ELF-1 (cell line): ENCODE data around the gene IRS2.

Experiments
- DNase-seq: peaks from one replicate; pipeline ENCODE4 v3.0.0-alpha.2; 2016; ENCODE audit warnings: low read depth, low spot score

Gene IRS2

GRCh38 chr13:109758937-109759480 is 27.4 kb downstream of the IRS2 start:
- DNase-seq, result no peak

DNA sequence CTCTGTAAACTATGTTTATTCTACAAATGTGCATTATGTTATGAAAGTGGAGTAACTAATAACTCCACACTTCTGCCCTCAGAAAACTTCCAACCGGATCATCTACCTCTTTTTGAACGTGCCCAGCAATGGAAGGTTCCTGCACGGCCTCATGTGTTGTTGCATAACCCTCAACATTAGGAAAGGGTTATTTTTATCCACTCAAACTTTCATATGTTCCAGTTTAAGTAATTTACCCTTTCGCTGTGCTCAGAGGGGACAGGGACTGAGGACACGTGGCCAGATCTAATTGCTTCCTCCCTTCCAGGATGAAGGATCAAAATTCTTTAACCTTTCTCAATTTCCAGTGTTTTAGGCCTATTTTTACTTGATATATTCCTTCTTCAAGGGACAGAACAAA is 29.6 kb downstream of the IRS2 start:
- DNase-seq, result no peak

- DNase-seq, result no peak
These were observed 30.4 kb downstream of the IRS2 start for GRCh38 chr13:109755997-109756396.

DNA sequence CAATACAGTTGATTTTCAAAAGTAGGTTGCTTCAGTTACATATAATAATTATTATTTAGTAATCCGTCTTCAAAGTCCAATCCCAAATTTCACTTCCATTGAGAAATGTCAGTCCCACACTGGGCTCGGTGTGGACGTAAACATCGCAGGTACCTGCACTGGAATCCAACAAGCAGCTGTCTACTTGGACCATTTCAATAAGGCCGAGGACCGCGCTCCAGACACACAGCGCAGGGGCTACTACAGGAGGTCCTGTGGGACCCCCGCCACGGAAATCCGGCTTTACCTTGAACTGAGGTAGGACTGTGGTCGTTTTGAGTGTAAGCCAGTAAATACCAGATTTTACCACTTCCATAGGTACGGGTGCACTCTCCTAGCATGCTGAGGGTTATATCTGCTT is 30.8 kb downstream of the IRS2 start:
- DNase-seq, result no peak

DNA sequence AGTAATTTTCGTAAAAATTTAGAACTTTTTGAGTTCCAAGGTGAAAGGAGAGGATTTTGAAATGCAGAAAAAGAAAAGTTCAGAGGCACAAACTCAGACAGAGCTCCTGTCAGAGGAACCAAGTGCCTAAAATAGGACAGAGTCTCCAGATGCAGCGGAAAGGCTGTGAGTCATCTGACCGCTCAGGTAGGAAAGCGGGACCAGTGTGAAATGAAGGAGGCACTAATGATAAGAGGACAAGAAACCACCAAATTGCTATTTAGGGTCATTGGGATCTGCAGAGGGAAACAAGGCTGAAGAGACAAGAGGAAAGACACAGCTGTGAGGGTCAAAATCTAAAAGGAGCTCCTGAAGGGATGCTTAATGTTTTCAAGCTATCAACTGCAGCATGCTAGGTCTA is 34.9 kb downstream of the IRS2 start:
- DNase-seq, result no peak

GRCh38 chr13:109750221-109750775 is 36.1 kb downstream of the IRS2 start:
- no peak for DNase-seq

GRCh38 chr13:109749365-109749764 is 37.0 kb downstream of the IRS2 start:
- no peak for DNase-seq

GRCh38 chr13:109748677-109749076 is 37.7 kb downstream of the IRS2 start:
- no peak for DNase-seq

GRCh38 chr13:109747524-109747923 is 38.9 kb downstream of the IRS2 start:
- no peak for DNase-seq

DNA sequence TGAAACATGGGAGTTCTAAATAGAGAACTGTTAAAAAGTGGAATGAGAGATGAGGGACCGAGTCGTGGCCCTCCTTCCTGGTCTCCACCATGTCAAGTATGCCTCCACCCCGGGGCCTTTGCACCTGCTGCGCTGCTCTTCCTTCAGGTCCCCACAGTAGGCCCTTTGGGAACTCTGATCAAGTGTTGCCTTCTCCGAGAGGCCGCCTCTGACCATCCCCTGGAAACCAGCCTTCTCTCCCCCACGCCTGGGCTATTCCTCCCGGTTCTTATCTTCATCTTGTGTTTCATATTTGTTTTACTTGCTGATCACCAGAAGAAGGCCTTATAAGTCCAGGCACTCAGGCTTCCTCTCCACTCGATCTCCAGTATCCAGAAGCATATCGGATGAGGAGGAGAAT is 40.0 kb downstream of the IRS2 start:
- DNase-seq, result no peak

DNA sequence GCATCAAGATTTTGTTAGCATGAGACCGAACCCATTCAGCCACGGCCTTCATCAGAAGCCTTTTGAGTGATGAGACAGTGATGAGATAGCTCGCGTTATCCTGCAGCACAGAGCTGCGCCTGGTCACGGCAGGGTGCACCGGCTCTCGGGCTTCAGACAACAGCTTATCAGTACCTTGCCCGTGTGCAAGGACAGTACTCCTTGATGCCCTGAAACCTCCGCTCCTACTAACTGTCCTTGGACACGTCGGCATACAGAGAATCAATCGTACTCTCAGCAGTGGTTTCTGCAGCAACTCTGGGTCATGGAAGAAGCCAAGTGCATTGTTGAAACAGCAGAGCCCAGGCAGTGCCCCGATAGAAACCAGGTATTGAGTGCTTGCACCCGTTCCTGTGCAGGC is 40.7 kb downstream of the IRS2 start:
- no peak for DNase-seq

DNA sequence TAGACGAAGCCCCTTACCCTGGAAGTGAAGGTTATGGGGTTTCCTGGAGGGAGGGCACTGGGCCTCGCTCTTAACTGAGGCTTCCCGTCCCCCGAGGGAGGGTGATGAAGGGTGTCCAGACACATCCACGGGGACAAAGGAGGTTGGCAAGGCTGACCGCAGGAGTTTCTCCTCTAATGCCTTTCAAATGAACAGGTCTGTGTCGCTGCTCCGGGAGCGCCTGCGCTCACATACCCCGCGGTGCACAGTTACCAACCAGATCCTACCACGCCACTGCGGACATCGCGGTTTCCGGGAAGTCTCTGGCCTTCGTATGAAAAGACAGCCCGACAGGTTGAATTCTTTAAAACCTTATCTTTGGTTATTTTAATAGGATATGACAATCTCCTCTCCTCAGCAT is 41.3 kb downstream of the IRS2 start:
- DNase-seq, result no peak

GRCh38 chr13:109744512-109745051 is 41.8 kb downstream of the IRS2 start:
- DNase-seq, result no peak

DNA sequence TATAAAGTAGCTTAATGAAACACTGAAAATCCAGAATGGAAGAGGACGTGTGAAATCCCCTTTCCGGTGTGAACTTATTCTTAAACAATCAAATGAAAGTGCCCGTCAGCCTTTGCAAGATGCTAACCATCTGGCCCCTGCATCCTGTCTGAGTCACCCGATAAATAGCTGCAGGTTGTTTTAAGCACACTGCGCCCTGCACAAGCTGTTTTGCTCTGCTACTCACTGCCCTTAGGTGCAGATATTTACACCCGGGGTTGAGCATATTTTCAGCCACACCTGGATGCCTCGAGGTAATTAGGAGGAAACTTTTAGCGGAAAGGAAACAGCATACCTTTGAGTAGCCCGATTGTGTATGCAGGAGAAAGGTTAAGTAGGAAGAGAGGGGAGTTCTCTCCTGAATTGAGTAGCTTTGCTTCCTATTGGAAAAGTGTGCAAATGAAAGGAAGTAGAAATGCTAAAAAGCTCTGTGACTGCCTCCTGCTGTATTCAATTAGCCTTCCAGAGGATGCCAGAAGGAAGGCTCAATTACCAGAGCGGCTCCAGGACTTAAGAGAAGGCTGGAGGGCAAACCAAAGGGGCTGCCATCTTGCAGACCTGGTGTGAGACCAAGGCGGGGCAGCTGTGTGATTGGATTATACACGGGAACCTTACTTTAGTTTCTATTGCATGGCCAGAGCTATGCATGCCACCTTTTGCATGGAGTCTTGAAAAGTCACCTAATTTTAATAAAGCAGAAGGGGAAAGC is 42.5 kb downstream of the IRS2 start:
- DNase-seq, result peak; percentile 72

- no peak for DNase-seq
These were observed 44.4 kb downstream of the IRS2 start for GRCh38 chr13:109741966-109742365.

DNA sequence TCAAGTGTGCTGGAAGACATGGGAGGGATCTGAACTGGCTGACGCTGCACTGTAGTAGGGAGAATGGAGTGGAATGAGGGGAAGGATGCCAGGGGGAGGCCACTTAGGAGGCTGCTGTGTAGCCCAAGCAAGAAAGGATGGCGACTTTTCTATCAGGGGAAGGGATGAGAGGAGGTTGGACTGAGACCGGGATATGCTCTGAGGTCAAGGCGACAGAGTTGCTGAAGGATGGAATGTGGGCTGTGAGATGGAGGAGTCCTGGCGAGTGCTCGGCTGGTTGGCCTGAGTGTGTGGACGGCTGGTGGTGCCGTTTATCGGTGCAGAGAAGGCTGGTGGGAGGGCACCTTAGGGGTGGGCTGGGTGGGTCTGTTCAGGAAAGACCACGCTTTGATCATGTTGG is 45.7 kb downstream of the IRS2 start:
- no peak for DNase-seq

DNA sequence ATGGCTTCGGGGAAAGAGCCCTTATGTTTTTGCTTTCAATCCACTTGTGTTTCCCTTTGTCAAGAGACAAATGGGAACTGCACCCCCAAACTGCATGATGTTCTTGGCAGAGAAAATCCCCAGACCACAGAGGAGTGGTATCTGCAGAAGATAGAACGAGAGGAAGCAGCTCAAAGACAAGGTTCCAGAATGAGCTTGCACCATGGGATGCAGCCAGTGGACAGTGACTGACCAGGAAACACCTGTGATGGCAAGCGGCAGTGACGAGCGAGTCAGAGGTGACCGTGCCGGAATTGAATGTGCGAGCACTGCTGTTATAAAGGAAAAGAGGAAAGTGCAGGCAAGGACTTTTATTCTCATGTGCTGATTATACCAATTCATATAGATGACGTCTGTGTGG is 46.3 kb downstream of the IRS2 start:
- no peak for DNase-seq

DNA sequence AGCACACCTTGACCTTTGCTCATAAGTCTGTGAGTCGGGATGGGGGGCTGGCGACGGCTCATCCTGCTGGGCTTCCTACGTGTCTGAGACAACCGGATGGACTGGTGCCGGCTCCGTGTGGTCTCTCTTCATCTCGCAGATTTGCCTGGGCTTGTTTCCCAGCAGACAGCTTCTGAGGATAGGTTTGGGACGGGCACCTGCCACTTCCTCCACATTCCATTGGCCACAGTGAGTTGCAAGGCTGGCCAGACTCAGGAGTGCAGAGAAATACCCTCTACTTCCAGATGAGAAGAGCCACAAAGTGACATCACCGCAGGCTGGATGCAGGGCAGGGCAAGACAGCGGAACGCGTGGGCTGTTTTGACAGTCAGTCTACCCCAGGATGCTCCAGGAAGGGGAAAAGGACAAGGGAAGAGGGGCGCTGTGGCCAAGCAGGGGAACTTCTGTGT is 48.1 kb downstream of the IRS2 start:
- no peak for DNase-seq

DNA sequence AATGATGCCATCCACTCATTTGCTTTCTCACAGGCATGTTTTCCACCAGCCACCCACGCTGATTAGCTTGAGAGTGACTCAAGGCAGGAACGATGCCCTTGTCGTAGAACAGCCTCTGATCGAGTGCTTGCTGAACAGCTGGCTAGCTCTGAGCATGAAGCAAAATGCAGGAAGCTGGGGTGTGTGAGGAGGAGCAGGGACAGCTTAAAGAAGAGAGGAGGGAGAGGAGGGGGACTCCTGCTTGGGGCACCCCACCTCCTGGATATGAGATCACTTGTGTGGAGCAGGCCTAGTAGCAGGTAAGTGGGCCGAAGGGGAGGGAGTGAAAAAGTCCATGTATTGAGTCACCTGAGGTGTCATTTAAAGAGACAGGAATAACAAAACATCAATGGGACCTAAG is 48.8 kb downstream of the IRS2 start:
- no peak for DNase-seq

DNA sequence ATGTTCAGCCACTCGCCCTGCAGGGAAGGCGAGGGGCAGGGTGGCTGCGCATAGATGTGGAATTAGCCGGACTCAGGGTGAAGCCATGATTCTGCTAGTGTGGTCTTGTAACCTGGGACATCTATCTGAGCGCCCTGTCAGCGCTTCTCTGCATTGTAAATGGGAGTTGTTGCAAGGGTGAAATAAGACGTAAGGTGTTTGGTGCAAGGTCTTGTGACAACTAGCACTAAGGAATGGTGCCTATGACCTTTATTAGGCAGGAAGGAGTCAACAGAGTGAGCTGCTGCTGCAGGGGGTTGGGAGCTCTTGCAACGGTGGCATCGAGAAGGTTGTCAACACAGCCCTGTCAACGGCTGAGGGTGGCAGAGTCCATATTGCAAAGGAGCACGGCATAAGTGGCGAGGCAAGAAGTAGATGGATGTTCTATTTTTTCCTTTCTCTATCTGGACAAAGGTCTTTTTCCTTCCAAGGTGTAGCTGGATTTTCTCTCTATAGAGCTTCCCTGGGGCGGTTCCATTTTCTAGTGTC is 49.3 kb downstream of the IRS2 start:
- DNase-seq, result no peak

DNA sequence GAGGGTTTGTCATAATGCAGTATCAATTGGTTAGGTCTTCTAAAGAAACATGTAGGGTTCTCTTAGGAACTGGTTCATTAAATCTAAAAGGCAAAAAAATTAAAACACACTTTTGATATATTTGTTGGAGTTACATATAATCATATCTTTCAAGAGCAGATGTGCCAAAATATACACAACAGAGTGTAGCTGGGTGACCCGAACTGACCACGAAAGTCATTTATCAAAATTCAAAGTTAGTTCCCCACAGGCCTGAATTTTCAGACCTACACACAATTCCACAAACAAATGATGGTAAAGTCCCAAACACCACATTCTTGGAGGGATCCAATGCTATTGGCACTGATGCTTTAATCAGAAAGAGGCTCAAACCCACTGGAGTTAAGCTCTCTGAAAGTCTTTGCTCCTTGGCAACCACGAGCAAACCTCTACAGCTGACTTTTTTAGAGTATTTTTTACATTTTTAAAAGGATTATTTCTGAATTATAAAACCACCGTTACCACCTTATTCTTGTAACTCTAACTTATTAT is 50.9 kb downstream of the IRS2 start:
- DNase-seq, result no peak

- DNase-seq, result no peak
These were observed 52.2 kb downstream of the IRS2 start for GRCh38 chr13:109734002-109734785.
